Naive B cell (primary cell): Measurements from ENCODE around the gene ODC1. TPM values are rescaled to one million over a fixed set of nuclear protein-coding genes. Genes with fewer than 3 reads are reported as not detected.

ENCODE experiments used
- ATAC-seq, 2 donors: fragments of 150-1000 bp; cut with Tn5 transposase; 2 replicates each; pipeline ENCODE4 v1.10.0; 2021; ENCODE audit warnings: low read depth in 2 of 2, mild to moderate bottlenecking in 2 of 2, moderate library complexity in 2 of 2
- DNase-seq: peaks from one replicate; pipeline ENCODE4 v3.0.0; 2022
- H3K27ac Mint-ChIP-seq, 6 donors: one replicate each; pipeline ENCODE4 v1.8.0; 2020 to 2022; ENCODE audit warnings: mild to moderate bottlenecking in 6 of 6, mixed read lengths in 6 of 6, moderate library complexity in 5 of 6, inconsistent platforms in 2 of 6
- H3K27me3 Mint-ChIP-seq, 3 donors: one replicate each; pipeline ENCODE4 v1.8.0; 2021 to 2022; ENCODE audit warnings: mixed read lengths in 3 of 3, mild to moderate bottlenecking in 1 of 3
- H3K36me3 Mint-ChIP-seq, 2 donors: one replicate each; pipeline ENCODE4 v1.8.0; 2020 to 2022; ENCODE audit warnings: mixed read lengths in 2 of 2, inconsistent platforms in 1 of 2, mild to moderate bottlenecking in 1 of 2
- H3K4me1 Mint-ChIP-seq, 3 donors: one replicate each; pipeline ENCODE4 v1.8.0; 2020 to 2022; ENCODE audit warnings: mixed read lengths in 3 of 3, inconsistent platforms in 1 of 3, mild to moderate bottlenecking in 1 of 3, moderate library complexity in 1 of 3
- H3K4me3 Mint-ChIP-seq, 8 donors: one replicate each; pipeline ENCODE4 v1.8.0; 2020 to 2022; ENCODE audit warnings: mild to moderate bottlenecking in 8 of 8, mixed read lengths in 8 of 8, moderate library complexity in 8 of 8, inconsistent platforms in 2 of 8
- H3K9me3 Mint-ChIP-seq, 7 donors: one replicate each; pipeline ENCODE4 v1.8.0; 2020 to 2022; ENCODE audit warnings: mixed read lengths in 7 of 7, mild to moderate bottlenecking in 5 of 7, inconsistent platforms in 2 of 7, moderate library complexity in 1 of 7
- polyA plus RNA-seq, 6 donors: library from polyadenylated mRNA; unstranded; fragments of 300-500 nt; fragmentation: Illumina TruSeq; gene quantifications; one replicate each; pipeline ENCODE4 v1.2.3, GENCODE V29; 2021; ENCODE audit warnings: low read depth in 6 of 6

Gene ODC1
- polyA plus RNA-seq, 6 donors from 2014 or later, result 142 to 202 (median 165) TPM

GRCh38 chr2:10390369-10390801 lies 57.7 kb downstream of the ODC1 start:
- no peaks in the 10 kb centered on the region for H3K36me3 Mint-ChIP-seq

More at GRCh38 chr2:10390369-10390801, 57.7 kb downstream of the ODC1 start:
- Mint-ChIP-seq H3K4me1 (peaks cover 45 to 64% (median 64%) of the 10 kb centered on the region in 3 donors), H3K27ac (peak overlapping the region in 1 of 6 donors; percentile 56), H3K4me3 (no peak overlapping the region), H3K9me3 (no peaks in the 10 kb centered on the region), H3K27me3 (no peaks in the 10 kb centered on the region)
- ATAC-seq (no peak), DNase-seq (no peak)

Other genes starting within 250 kb of the ODC1 start
- gene HPCAL1, start 145.4 kb downstream of the ODC1 start, polyA plus RNA-seq, result 10 to 100 TPM; 49.1 to 92.1 (median 66.7) TPM
- gene NOL10, start 241.6 kb upstream of the ODC1 start, polyA plus RNA-seq, result 10 to 100 TPM; 13.2 to 28.9 (median 21.0) TPM